Smooth muscle cell (in vitro differentiated cells): ENCODE measurements around the gene SH3RF2. TPM values are rescaled to one million over a fixed set of nuclear protein-coding genes. Genes with fewer than 3 reads are reported as not detected.

Experiments
- DNase-seq: peaks from one replicate; lab custom pipeline; 2025; ENCODE audit not compliant: unreplicated experiment; lab: John Stamatoyannopoulos, UW
- H2AFZ ChIP-seq: fragments of 200-600 bp; sonication (generic); 2 replicates; pipeline ENCODE4 v1.6.0; 2016; ENCODE audit warnings: antibody characterized with exemption, low read depth, mild to moderate bottlenecking
- H3F3A ChIP-seq: fragments of 200-600 bp; sonication (generic); 2 replicates; pipeline ENCODE4 v1.6.0; 2017; ENCODE audit warnings: antibody characterized with exemption, low read depth
- H3K27ac ChIP-seq: fragments of 200-600 bp; sonication (generic); 2 replicates; pipeline ENCODE4 v1.5.1; 2016; ENCODE audit warnings: low read depth, mild to moderate bottlenecking
- H3K27me3 ChIP-seq: fragments of 200-600 bp; sonication (generic); 2 replicates; pipeline ENCODE4 v1.6.1; 2016; ENCODE audit warnings: low read depth, mild to moderate bottlenecking
- H3K36me3 ChIP-seq: fragments of 200-600 bp; sonication (generic); 2 replicates; pipeline ENCODE4 v1.5.1; 2016; ENCODE audit warnings: low read depth
- H3K4me1 ChIP-seq: fragments of 200-600 bp; sonication (generic); 2 replicates; pipeline ENCODE4 v1.5.1; 2016; ENCODE audit warnings: low read depth
- H3K4me2 ChIP-seq: fragments of 200-600 bp; sonication (generic); 2 replicates; pipeline ENCODE4 v1.6.0; 2016; ENCODE audit warnings: mild to moderate bottlenecking
- H3K4me3 ChIP-seq: fragments of 200-600 bp; sonication (generic); 2 replicates; pipeline ENCODE4 v1.5.1; 2016; ENCODE audit warnings: mild to moderate bottlenecking
- H3K79me2 ChIP-seq: fragments of 200-600 bp; sonication (generic); 2 replicates; pipeline ENCODE4 v1.6.0; 2016; ENCODE audit warnings: low read depth, mild to moderate bottlenecking
- H3K9ac ChIP-seq: fragments of 200-600 bp; sonication (generic); 2 replicates; pipeline ENCODE4 v1.6.0; 2016; ENCODE audit warnings: low read depth
- H3K9me3 ChIP-seq: fragments of 200-600 bp; sonication (generic); replicated peaks from 2 replicates; pipeline ENCODE4 v1.5.1; 2016; ENCODE audit warnings: low read depth
- H4K20me1 ChIP-seq: fragments of 200-600 bp; sonication (generic); 2 replicates; pipeline ENCODE4 v1.6.0; 2016; ENCODE audit warnings: low read depth
- CTCF ChIP-seq: fragments of 200-600 bp; sonication (generic); IDR thresholded peaks from 2 replicates; pipeline ENCODE4 v1.5.1; 2017; ENCODE audit warnings: borderline replicate concordance, mild to moderate bottlenecking, antibody characterized with exemption; ENCODE audit not compliant: insufficient read depth, poor library complexity, severe bottlenecking
- WGBS: methylation state at CpG from one replicate; pipeline ENCODE4 v1.1.7; 2016; ENCODE audit warnings: low lambda C conversion rate; 5-methylcytosine and 5-hydroxymethylcytosine counted together
- polyA plus RNA-seq: library from polyadenylated mRNA; unstranded; fragments of >200 nt; fragmentation: Nextera tagmentation; extraction: Ambion mirVana; gene quantifications from 2 replicates; pipeline ENCODE4 v1.2.1, GENCODE V29; 2016
- total RNA-seq: library from RNA; depleted of rRNA; stranded (reverse); fragments of >200 nt; gene quantifications from 2 replicates; pipeline ENCODE4 v1.2.3, GENCODE V29; 2014

SH3RF2 gene
- total and polyA plus RNA-seq, 2 experiments from 2014 or later, result 1.0 to 2.0 TPM

GRCh38 chr5:146112476-146112875 is 176.1 kb downstream of the SH3RF2 start:
- Histone ChIP-seq H3K4me3 (no peak overlapping the region), H2AFZ (no peak overlapping the region), H3K27me3 (no peaks in the 10 kb centered on the region), H3K79me2 (no peaks in the 10 kb centered on the region), H3F3A (peaks cover 6% of the 10 kb centered on the region), H3K36me3 (peaks cover 7% of the 10 kb centered on the region), H4K20me1 (peaks cover 17% of the 10 kb centered on the region), H3K9me3 (no peaks in the 10 kb centered on the region), H3K9ac (no peak overlapping the region), H3K4me2 (no peak overlapping the region), H3K4me1 (peaks cover 5% of the 10 kb centered on the region), H3K27ac (no peak overlapping the region)
- no peak for TF ChIP-seq CTCF
- WGBS, result 95% methylated on average over 5 of the region's 5 CpGs
- no peak for DNase-seq

Other genes starting within 250 kb of the SH3RF2 start
- 2.5 and 11.2 TPM in 2 replicates for gene PRELID2, start 101.2 kb upstream of the SH3RF2 start, total RNA-seq
- 7.3 and 11.1 TPM in 2 replicates for gene PRELID2, start 101.2 kb upstream of the SH3RF2 start, polyA plus RNA-seq
- gene GRXCR2, start 63.6 kb upstream of the SH3RF2 start, total RNA-seq, result not detected in 2 replicates
- gene GRXCR2, start 63.6 kb upstream of the SH3RF2 start, polyA plus RNA-seq, result not detected in 2 replicates
- gene PLAC8L1, start 169.0 kb downstream of the SH3RF2 start, total RNA-seq, result not detected in 2 replicates
- gene PLAC8L1, start 169.0 kb downstream of the SH3RF2 start, polyA plus RNA-seq, result 0.35 TPM in 1 of 2 replicates, not detected in the other
- gene LARS1, start 246.1 kb downstream of the SH3RF2 start, total RNA-seq, result 57.5 and 68.9 TPM in 2 replicates
- gene LARS1, start 246.1 kb downstream of the SH3RF2 start, polyA plus RNA-seq, result 49.8 and 77.0 TPM in 2 replicates